Psoas muscle (tissue), 8 donors: ENCODE data around the gene PALD1. TPM values are rescaled to one million over a fixed set of nuclear protein-coding genes. Genes with fewer than 3 reads are reported as not detected.

ENCODE experiments used
- ATAC-seq, 4 donors: fragments of 200-7000 bp; cut with Tn5 transposase; one replicate each; pipeline ENCODE4 v1.9.1; 2020; ENCODE audit warnings: moderate library complexity in 3 of 4, mild to moderate bottlenecking in 2 of 4
- DNase-seq, 2 donors: peaks; one replicate each; pipeline ENCODE4 v3.0.0-alpha.2; 2020
- H3K27ac ChIP-seq: fragments of 200-600 bp; one replicate; pipeline ENCODE4 v1.8.0; 2022
- H3K27me3 ChIP-seq, 3 donors: fragments of 200-600 bp in 1 of 3; one replicate each; pipeline versions ENCODE4 v1.6.1 to v1.8.0; 2013 to 2022; ENCODE audit warnings: low read length in 2 of 3, mild to moderate bottlenecking in 2 of 3, moderate library complexity in 1 of 3; ENCODE audit not compliant: insufficient read depth in 3 of 3
- H3K36me3 ChIP-seq, 2 donors: fragments of 200-600 bp in 1 of 2; one replicate each; pipeline versions ENCODE4 v1.6.1 to v1.8.0; 2013 to 2022; ENCODE audit warnings: low read depth in 1 of 2, mild to moderate bottlenecking in 1 of 2, moderate library complexity in 1 of 2; ENCODE audit not compliant: insufficient read depth in 1 of 2
- H3K4me1 ChIP-seq: fragments of 200-600 bp; one replicate; pipeline ENCODE4 v1.8.0; 2022
- H3K4me3 ChIP-seq: fragments of 200-600 bp; one replicate; pipeline ENCODE4 v1.8.0; 2022; ENCODE audit warnings: mild to moderate bottlenecking
- H3K9me3 ChIP-seq: fragments of 200-600 bp; one replicate; pipeline ENCODE4 v1.8.0; 2022
- WGBS, 3 donors: extraction: QIAGEN DNeasy Blood & Tissue Kit; methylation state at CpG; one replicate each; pipeline versions ENCODE4 v1.1.6 to v1.1.7; 2013; 5-methylcytosine and 5-hydroxymethylcytosine counted together
- intact Hi-C, 2 donors: fragments of 100-400 bp; cut with DNase I; formaldehyde crosslinking; loops; one replicate each; pipeline versions ENCODE4 v1.11.0 to v1.14.2; 2022
- polyA plus RNA-seq, 3 donors: library from polyadenylated mRNA; stranded (reverse); fragments of 200-250 nt; gene quantifications; one replicate each; pipeline ENCODE4 v1.2.3, GENCODE V29; 2013
- total RNA-seq, 4 donors: library from RNA; stranded (reverse); fragmentation: NEBNext Ultra II Directional in 2 of 4; extraction: Animal tissue kit (Norgen Biotek cat#: 25700) in 2 of 4; gene quantifications; one replicate each; pipeline versions ENCODE4 v1.2.1 to v1.2.4, GENCODE V29; 2021 to 2023
- TF ChIP-seq, protein P1 (sequence below): fragments of 200-600 bp; IDR thresholded peaks from one replicate; pipeline ENCODE4 v1.8.0; 2022; ENCODE audit warnings: antibody characterized with exemption
- donor health status: healthy with polysubstance abuse.
- donor health status: DM: no; HTN: no; CAD: no; lungs with moderate emphysema.
- donor health status: Bipolar disorder and iron deficiency.
- donor health status: healthy.
- donor health status: DM: yes; HTN: yes; CAD: no.
- donor health status: DM: no; HTN: no; CAD: no.
- donor health status: DM: no; HTN: no; CAD: no.
- donor health status: DM: yes; HTN: yes; CAD: no.

PALD1 gene
- total and polyA plus RNA-seq, 7 donors: 1.0 to 4.0 (median 2.8) TPM

DNA sequence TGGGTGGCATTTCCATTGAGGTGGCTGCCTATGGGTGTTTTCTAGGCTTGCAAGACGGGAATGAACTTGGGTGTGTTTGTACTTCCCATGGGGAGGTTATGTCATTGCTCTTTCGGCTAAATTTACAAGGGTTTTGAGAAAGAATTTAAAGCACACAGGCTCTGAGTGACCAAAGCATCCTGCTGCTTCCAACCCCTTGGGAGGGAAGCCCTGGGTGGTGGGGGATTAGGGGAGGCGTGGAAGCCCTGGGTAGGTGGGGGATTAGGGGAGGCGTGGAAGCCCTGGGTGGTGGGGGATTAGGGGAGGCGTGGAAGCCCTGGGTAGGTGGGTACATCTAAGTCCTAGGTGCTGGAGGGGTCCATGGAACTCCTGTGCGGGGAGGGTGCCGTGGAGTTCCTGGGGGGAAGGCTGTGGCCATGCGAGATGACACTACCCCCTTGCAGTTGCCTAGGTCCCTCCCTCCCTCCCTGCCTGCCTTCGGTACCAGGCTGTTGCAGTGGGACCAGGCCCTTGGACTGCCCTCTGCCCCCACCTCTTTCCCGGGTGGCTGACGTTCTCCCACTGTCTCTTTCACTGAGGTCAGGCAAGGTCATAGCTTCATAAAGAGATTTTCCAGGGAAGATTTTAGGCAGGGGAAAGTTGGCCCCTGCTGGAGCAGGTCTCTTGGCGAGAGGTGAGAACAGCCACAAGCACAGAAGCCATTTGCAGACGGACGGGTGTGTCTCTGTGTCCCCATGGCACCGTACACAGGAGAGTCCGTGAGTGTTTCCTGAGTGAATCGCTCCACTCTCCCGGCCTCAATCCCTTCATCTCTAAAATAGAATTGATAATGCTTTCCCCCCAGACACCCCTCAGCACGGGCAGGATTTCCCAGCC is 104.5 kb downstream of the PALD1 start:
- ATAC-seq: no peak
- TF ChIP-seq, protein P1, sequence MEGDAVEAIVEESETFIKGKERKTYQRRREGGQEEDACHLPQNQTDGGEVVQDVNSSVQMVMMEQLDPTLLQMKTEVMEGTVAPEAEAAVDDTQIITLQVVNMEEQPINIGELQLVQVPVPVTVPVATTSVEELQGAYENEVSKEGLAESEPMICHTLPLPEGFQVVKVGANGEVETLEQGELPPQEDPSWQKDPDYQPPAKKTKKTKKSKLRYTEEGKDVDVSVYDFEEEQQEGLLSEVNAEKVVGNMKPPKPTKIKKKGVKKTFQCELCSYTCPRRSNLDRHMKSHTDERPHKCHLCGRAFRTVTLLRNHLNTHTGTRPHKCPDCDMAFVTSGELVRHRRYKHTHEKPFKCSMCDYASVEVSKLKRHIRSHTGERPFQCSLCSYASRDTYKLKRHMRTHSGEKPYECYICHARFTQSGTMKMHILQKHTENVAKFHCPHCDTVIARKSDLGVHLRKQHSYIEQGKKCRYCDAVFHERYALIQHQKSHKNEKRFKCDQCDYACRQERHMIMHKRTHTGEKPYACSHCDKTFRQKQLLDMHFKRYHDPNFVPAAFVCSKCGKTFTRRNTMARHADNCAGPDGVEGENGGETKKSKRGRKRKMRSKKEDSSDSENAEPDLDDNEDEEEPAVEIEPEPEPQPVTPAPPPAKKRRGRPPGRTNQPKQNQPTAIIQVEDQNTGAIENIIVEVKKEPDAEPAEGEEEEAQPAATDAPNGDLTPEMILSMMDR: no peak

DNA sequence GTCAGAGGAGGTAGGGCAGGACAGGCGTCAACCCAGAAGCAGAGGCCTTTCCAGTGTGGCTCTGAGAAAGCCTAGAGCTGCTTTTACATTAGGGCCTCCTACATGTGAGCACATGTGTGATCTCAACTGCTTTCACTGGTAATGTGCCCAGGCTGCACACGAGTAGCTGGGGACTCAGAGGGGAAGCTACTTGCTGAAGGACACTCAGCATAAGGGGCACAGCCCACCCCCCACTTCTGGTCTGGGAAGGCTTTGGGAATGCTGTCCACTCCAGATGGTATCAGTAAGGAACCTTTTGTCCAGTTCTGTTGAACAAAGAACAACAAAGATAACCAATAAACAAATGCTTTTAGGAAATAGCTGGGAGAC is 105.1 kb downstream of the PALD1 start:
- Histone ChIP-seq H3K9me3 (no peaks in the 10 kb centered on the region), H3K4me3 (no peak overlapping the region), H3K27me3 (no peaks in the 10 kb centered on the region), H3K4me1 (no peaks in the 10 kb centered on the region), H3K36me3 (no peaks in the 10 kb centered on the region), H3K27ac (no peak overlapping the region)
- TF ChIP-seq, protein P1: no peak
- WGBS, 3 donors: 70 to 80% (median 80%) methylated on average over 2 of the region's 2 CpGs
- DNase-seq: no peak
- intact Hi-C loops: no loop called here
- no peak for ATAC-seq

More for the DNA sequence above, 104.5 kb downstream of the PALD1 start:
- 79 to 87% (median 83%) methylated on average over 16 to 19 of the region's 19 CpGs for WGBS, 3 donors
- H3K4me3 ChIP-seq: no peak overlapping the region
- no peaks in the 10 kb centered on the region for H3K36me3 ChIP-seq
- no peaks in the 10 kb centered on the region for H3K27me3 ChIP-seq
- intact Hi-C loops: no loop called here
- H3K9me3 ChIP-seq: no peaks in the 10 kb centered on the region
- no peak overlapping the region for H3K27ac ChIP-seq
- no peaks in the 10 kb centered on the region for H3K4me1 ChIP-seq
- DNase-seq: no peak

DNA sequence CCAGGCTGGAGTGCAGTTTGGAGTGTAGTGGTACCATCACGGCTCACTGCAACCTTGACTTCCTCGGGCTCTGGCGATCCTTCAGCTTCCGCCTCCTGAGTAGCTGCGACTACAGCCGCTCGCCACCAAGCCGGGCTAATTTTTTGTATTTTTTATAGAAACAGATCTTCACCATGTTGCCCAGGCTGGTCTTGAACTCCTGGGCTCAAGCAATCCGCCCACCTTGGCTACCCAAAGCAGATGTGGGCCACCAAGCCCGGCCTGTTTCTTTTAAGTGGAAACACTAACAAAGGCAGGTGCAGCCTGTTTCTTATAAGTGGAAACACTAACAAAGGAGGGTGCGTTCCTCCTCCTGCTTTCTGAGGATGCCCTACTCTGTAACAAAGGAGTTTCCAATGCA is 105.8 kb downstream of the PALD1 start:
- Histone ChIP-seq H3K4me1 (no peaks in the 10 kb centered on the region), H3K9me3 (no peaks in the 10 kb centered on the region), H3K27me3 (no peaks in the 10 kb centered on the region), H3K4me3 (no peak overlapping the region), H3K27ac (no peak overlapping the region), H3K36me3 (no peaks in the 10 kb centered on the region)
- ATAC-seq (no peak), DNase-seq (no peak)
- TF ChIP-seq, protein P1: no peak
- intact Hi-C loops: no loop called here
- 81 to 88% (median 84%) methylated on average over 11 of the region's 11 CpGs for WGBS, 3 donors

DNA sequence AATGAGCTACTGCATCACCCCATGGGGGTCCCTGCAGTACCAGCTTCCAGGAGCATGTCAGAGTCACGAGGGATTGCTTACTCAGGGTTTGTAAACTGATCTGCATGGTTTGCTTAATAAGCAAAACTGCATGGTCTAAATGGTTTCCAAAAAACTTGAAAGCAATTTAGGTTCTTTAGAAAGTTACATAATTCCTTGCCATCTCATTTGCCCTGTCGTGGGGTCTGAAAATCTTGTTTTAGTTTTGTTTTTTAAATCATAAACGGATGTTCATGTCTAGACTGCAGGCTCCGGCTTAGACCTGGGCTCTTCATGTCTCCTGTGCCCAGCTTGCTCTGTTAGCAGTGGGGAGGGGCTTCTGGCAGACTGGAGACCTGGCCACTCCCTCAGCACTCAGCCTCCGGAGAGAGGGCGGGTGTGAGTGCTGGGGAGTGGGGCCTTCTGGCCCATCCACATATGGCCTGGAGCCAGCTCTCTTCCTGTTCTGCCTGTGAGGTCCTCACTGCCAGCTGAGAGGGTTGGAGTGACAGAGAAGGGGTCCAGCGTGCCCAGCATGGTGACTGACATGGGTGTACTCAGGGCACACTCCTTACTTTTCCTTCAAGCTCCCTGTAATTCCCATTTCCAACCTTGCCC is 106.5 kb downstream of the PALD1 start:
- no peaks in the 10 kb centered on the region for H3K4me1 ChIP-seq
- ATAC-seq (no peak), DNase-seq (no peak)
- no peak overlapping the region for H3K4me3 ChIP-seq
- H3K27ac ChIP-seq: no peak overlapping the region
- intact Hi-C loops: no loop called here
- WGBS, 3 donors: 42 to 49% (median 44%) methylated on average over 7 of the region's 7 CpGs
- TF ChIP-seq, protein P1: no peak
- H3K36me3 ChIP-seq: no peaks in the 10 kb centered on the region
- no peaks in the 10 kb centered on the region for H3K9me3 ChIP-seq
- no peaks in the 10 kb centered on the region for H3K27me3 ChIP-seq
